GM23338 (cell line): ENCODE data around the gene TTC27. TPM values are rescaled to one million over a fixed set of nuclear protein-coding genes. Genes with fewer than 3 reads are reported as not detected.

Experiments used
- ATAC-seq: fragments of 200-7000 bp; cut with Tn5 transposase; 3 replicates; pipeline ENCODE4 v1.9.1; 2020
- DNase-seq: peaks from one replicate; pipeline ENCODE4 v3.0.0-alpha.2; 2015; ENCODE audit warnings: low spot score
- H2AFZ ChIP-seq: fragments of 200-600 bp; sonication (generic); 2 replicates; pipeline ENCODE4 v1.8.0; 2016; ENCODE audit warnings: antibody characterized with exemption, mild to moderate bottlenecking, moderate library complexity
- H3F3A ChIP-seq: fragments of 200-600 bp; sonication (generic); replicated peaks from 2 replicates; pipeline ENCODE4 v1.8.0; 2017; ENCODE audit warnings: antibody characterized with exemption, mixed run types, low read depth
- H3K27ac ChIP-seq: fragments of 200-600 bp; sonication (generic); 2 replicates; pipeline ENCODE4 v1.6.1; 2016; ENCODE audit warnings: low read depth
- H3K27me3 ChIP-seq: fragments of 200-600 bp; sonication (generic); 2 replicates; pipeline ENCODE4 v1.8.0; 2016; ENCODE audit warnings: mild to moderate bottlenecking, mixed run types, moderate library complexity; ENCODE audit not compliant: insufficient read depth
- H3K36me3 ChIP-seq: fragments of 200-600 bp; sonication (generic); 2 replicates; pipeline ENCODE4 v1.8.0; 2016; ENCODE audit warnings: mild to moderate bottlenecking; ENCODE audit not compliant: insufficient read depth
- H3K4me1 ChIP-seq: fragments of 200-600 bp; sonication (generic); 2 replicates; pipeline ENCODE4 v1.8.0; 2016; ENCODE audit warnings: mild to moderate bottlenecking, moderate library complexity; ENCODE audit not compliant: insufficient read depth
- H3K4me2 ChIP-seq: fragments of 200-600 bp; sonication (generic); 2 replicates; pipeline ENCODE4 v1.7.1; 2017; ENCODE audit warnings: mixed run types
- H3K4me3 ChIP-seq: fragments of 200-600 bp; sonication (generic); 2 replicates; pipeline ENCODE4 v1.6.1; 2016; ENCODE audit warnings: mixed run types
- H3K79me2 ChIP-seq: fragments of 200-600 bp; sonication (generic); replicated peaks from 2 replicates; pipeline ENCODE4 v1.8.0; 2017; ENCODE audit warnings: mild to moderate bottlenecking; ENCODE audit not compliant: insufficient read depth
- H3K9me2 ChIP-seq: fragments of 200-600 bp; sonication (generic); 2 replicates; pipeline ENCODE4 v1.8.0; 2017; ENCODE audit not compliant: insufficient read depth
- H4K20me1 ChIP-seq: fragments of 200-600 bp; sonication (generic); replicated peaks from 2 replicates; pipeline ENCODE4 v1.8.0; 2017; ENCODE audit warnings: mild to moderate bottlenecking; ENCODE audit not compliant: insufficient read depth
- H3K27ac Mint-ChIP-seq: 2 replicates; pipeline ENCODE4 v1.8.0; 2020; ENCODE audit warnings: inconsistent platforms, mild to moderate bottlenecking, moderate library complexity, mixed read lengths
- H3K27me3 Mint-ChIP-seq: 3 replicates; pipeline ENCODE4 v1.8.0; 2022; ENCODE audit warnings: low read depth, mild to moderate bottlenecking, moderate library complexity, mixed read lengths, inconsistent platforms; ENCODE audit not compliant: insufficient read depth, poor library complexity
- H3K36me3 Mint-ChIP-seq: 3 replicates; pipeline ENCODE4 v1.8.0; 2021; ENCODE audit warnings: low read depth, mild to moderate bottlenecking, inconsistent platforms, moderate library complexity, mixed read lengths
- H3K4me1 Mint-ChIP-seq: 3 replicates; pipeline ENCODE4 v1.8.0; 2020; ENCODE audit warnings: mild to moderate bottlenecking, inconsistent platforms, mixed read lengths
- H3K4me3 Mint-ChIP-seq: 3 replicates; pipeline ENCODE4 v1.8.0; 2021; ENCODE audit warnings: moderate library complexity, mild to moderate bottlenecking, inconsistent platforms, mixed read lengths
- H3K9me3 Mint-ChIP-seq: 3 replicates; pipeline ENCODE4 v1.8.0; 2020; ENCODE audit warnings: moderate library complexity, mild to moderate bottlenecking, inconsistent platforms, mixed read lengths
- CREB1 ChIP-seq: fragments of 250-450 bp; sonication (Bioruptor Pico); IDR thresholded peaks from 2 replicates; pipeline ENCODE4 v1.5.0; 2020; ENCODE audit warnings: low read depth, mild to moderate bottlenecking, moderate library complexity
- CTCF ChIP-seq, 2 experiments: fragments of 200-600 bp in 1 of 2; sonication (generic) in 1 of 2; conservative IDR thresholded peaks; 2 replicates each; pipeline versions ENCODE4 v1.5.1 to v1.6.1; 2016 to 2017; ENCODE audit warnings: antibody characterized with exemption in 2 of 2, low read depth in 2 of 2, mild to moderate bottlenecking in 2 of 2, moderate library complexity in 1 of 2
- EZH2 ChIP-seq: fragments of 200-600 bp; sonication (generic); IDR thresholded peaks from one replicate; pipeline ENCODE4 v1.8.0; 2017; ENCODE audit warnings: antibody characterized with exemption, mild to moderate bottlenecking, low read depth; ENCODE audit not compliant: unreplicated experiment
- EZH2phosphoT487 ChIP-seq: fragments of 200-600 bp; sonication (generic); IDR thresholded peaks from one replicate; pipeline ENCODE4 v1.8.1; 2018; ENCODE audit warnings: antibody characterized with exemption; ENCODE audit not compliant: unreplicated experiment
- JUNB ChIP-seq: IDR thresholded peaks from one replicate; pipeline ENCODE4 v1.6.1; 2016; ENCODE audit warnings: antibody characterized with exemption; ENCODE audit not compliant: unreplicated experiment
- NANOG ChIP-seq: IDR thresholded peaks from 2 replicates; pipeline ENCODE4 v1.6.1; 2016; ENCODE audit warnings: antibody characterized with exemption, borderline replicate concordance
- POLR2AphosphoS5 ChIP-seq: IDR thresholded peaks from 2 replicates; pipeline ENCODE4 v1.6.1; 2016; ENCODE audit warnings: antibody characterized with exemption, low read depth
- REST ChIP-seq: IDR thresholded peaks from one replicate; pipeline ENCODE4 v1.6.1; 2018; ENCODE audit warnings: antibody characterized with exemption; ENCODE audit not compliant: unreplicated experiment
- STAT1 ChIP-seq: IDR thresholded peaks from one replicate; pipeline ENCODE4 v1.6.1; 2016; ENCODE audit warnings: antibody characterized with exemption; ENCODE audit not compliant: unreplicated experiment
- ZNF114 ChIP-seq: fragments of 250-450 bp; sonication (Bioruptor Pico); IDR thresholded peaks from 2 replicates; pipeline ENCODE4 v1.5.0; 2020; ENCODE audit warnings: mild to moderate bottlenecking, moderate library complexity
- ZNF331 ChIP-seq: fragments of 250-450 bp; sonication (Bioruptor Pico); IDR thresholded peaks from 2 replicates; pipeline ENCODE4 v1.5.0; 2020; ENCODE audit warnings: low read depth, mild to moderate bottlenecking, moderate library complexity
- ZNF462 ChIP-seq: fragments of 250-450 bp; sonication (Bioruptor Pico); IDR thresholded peaks from 2 replicates; pipeline ENCODE4 v1.5.0; 2020; ENCODE audit warnings: mild to moderate bottlenecking, moderate library complexity
- polyA plus RNA-seq: library from polyadenylated mRNA; unstranded; fragments of >200 nt; fragmentation: Nextera tagmentation; extraction: Ambion mirVana; gene quantifications from 2 replicates; pipeline ENCODE4 v1.2.1, GENCODE V29; 2016
- total RNA-seq: library from RNA; depleted of rRNA; stranded (reverse); fragments of >200 nt; shearing (Covaris generic); gene quantifications from 2 replicates; pipeline ENCODE4 v1.2.3, GENCODE V29; 2014
- TF ChIP-seq, protein P1 (sequence below): IDR thresholded peaks from 2 replicates; pipeline ENCODE4 v1.6.1; 2016; ENCODE audit warnings: antibody characterized with exemption

TTC27 gene
- total and polyA plus RNA-seq, 2 experiments from 2014 or later: 11.8 to 41.3 TPM

DNA sequence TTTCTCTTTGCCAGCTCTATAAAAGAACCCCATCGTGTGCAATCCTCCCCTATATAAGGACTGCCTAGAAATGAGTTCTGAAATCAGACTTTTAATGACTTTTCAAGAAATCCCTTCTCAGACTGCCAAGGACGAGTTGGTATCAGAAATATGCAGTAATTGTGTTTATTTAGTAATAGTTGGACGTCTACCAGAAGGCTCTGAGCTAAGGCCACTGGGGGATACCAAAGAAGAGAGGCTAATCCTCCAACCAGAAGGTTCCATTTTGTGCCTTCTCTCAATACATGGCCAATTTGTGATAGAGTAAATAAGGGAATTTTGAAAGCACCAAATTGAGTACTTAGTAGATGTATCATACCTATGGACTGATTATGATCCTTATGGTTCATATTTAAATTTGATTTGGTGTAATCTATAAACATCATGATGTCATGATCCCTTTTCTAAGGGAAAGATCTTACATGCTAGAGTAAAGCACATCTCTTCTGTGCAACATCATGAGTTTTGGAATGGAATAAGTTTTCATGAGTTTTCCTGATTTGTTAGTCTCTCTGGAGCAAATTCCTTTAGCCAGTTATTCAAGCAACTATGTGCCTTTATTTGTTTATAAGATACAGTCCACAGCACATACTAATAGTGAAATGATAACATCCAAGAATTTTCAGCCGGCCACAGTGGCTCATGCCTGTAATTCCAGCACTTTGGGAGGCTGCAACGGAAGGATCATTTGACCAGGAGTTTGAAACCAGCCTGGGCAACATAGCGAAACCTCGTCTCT is 236.7 kb downstream of the TTC27 start:
- no peak for DNase-seq
- Mint-ChIP-seq H3K36me3 (peaks cover 2% of the 10 kb centered on the region; the same call in 2 of the 3 replicates), H3K27me3 (peaks cover 2% of the 10 kb centered on the region), H3K4me1 (no peaks in the 10 kb centered on the region), H3K9me3 (peaks cover 3% of the 10 kb centered on the region; the same call in 2 of the 3 replicates), H3K4me3 (no peak overlapping the region), H3K27ac (no peak overlapping the region)
- Histone ChIP-seq H4K20me1 (no peaks in the 10 kb centered on the region), H3K27me3 (no peaks in the 10 kb centered on the region), H2AFZ (no peak overlapping the region; the same call in 1 of the 2 replicates), H3K4me3 (no peak overlapping the region), H3K4me1 (no peaks in the 10 kb centered on the region), H3K4me2 (no peak overlapping the region), H3K36me3 (no peaks in the 10 kb centered on the region), H3K9me2 (no peaks in the 10 kb centered on the region), H3K79me2 (no peaks in the 10 kb centered on the region), H3K27ac (no peak overlapping the region), H3F3A (no peaks in the 10 kb centered on the region)
- TF ChIP-seq ZNF114: no peak
- TF ChIP-seq STAT1: no peak
- TF ChIP-seq ZNF331 (CRISPR knock-in tag): no peak
- no peak for TF ChIP-seq EZH2
- no peak for TF ChIP-seq REST
- no peak for TF ChIP-seq EZH2phosphoT487
- TF ChIP-seq, protein P1, sequence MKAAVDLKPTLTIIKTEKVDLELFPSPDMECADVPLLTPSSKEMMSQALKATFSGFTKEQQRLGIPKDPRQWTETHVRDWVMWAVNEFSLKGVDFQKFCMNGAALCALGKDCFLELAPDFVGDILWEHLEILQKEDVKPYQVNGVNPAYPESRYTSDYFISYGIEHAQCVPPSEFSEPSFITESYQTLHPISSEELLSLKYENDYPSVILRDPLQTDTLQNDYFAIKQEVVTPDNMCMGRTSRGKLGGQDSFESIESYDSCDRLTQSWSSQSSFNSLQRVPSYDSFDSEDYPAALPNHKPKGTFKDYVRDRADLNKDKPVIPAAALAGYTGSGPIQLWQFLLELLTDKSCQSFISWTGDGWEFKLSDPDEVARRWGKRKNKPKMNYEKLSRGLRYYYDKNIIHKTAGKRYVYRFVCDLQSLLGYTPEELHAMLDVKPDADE: no peak
- no peak for TF ChIP-seq POLR2AphosphoS5
- TF ChIP-seq NANOG: no peak
- no peak for TF ChIP-seq CREB1 (CRISPR knock-in tag)
- no peak for TF ChIP-seq ZNF462
- no peak for TF ChIP-seq CTCF (conservative IDR thresholded peaks at IDR 0.05; ENCODE audit: low read depth in 2 of 2)
- no peak for TF ChIP-seq JUNB
- ATAC-seq: no peak
